SH-SY5Y (cell line): ENCODE data around the gene SCGB3A1.

Experiments used
- GATA2 ChIP-seq: IDR thresholded peaks from 2 replicates; pipeline ENCODE4 v1.6.1; 2011; ENCODE audit warnings: mild to moderate bottlenecking, low read depth, low read length
- GATA3 ChIP-seq: IDR thresholded peaks from 2 replicates; pipeline ENCODE4 v1.6.1; 2011; ENCODE audit warnings: low read depth, mild to moderate bottlenecking, low read length, moderate library complexity

Gene SCGB3A1

DNA sequence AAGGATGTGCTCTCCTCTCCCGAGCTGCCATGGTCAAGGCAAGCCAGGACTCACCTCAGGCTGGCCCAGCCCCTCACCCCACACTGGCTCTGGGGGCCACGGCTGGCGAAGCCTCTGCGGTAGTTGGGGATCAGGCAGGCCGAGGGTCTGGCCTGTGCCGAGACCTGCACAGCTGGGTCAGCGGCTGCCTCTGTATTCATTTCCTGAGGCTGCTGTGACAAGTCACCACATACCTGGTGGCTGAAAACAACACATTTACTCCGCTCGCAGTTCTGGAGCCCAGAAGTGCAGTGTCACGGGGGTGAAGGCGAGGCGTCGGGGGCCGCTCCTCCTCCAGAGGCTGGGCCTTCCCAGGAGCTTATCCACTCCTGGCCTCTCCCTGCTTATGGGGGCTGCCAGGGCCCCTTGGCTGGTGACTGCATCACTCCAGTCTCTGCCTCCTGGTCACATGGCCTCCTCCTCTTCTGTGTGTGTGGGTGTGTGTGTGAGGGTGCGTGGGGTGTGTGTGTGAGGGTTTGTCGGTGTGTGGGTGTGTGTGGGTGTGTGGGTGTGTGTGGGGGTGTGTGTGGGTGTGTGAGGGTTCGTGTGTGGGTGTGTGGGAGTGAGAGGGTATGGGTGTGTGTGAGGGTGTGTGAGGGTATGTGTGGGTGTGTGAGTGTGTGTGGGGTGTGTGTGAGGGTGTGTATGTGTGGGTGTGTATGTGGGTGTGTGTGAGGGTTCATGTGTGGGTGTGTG lies 3.2 kb upstream of the SCGB3A1 start:
- TF ChIP-seq GATA3 (no peak), GATA2 (no peak)

DNA sequence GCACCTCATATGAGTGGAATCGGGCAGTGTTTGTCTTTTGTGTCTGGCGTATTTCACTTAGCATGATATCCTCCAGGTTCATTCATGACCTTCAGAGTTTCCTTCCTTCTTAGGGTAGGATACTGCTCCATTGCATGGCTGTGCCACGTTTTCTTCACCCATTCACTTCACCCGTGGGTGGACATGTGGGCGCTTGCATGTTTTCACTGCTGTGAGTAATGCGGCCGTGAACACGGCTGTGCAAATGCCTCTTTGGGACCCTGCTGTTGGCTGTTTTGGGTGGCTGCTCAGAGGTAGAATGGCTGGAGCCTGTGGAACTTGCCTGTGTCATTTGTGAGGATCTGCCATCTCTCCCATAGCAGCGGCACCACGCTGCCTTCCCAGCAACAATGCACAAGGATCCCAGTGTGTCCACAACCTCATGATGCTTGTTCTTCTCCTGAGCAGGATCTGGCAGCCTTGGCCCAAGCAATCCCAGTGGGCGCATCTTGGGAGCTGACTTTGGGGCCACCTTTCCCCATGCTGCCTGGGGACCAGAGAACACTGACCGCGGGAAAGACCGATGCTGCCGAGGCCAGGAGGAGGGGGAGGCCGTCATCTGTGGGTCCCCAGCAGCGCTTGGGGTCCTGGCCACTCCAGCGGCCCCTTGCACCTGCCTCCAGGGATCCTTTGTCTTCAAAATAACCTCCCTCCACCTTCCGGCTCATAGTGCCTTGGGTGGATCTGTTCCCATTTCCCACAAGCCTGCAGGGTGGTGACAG lies 2.3 kb upstream of the SCGB3A1 start:
- TF ChIP-seq GATA2: no peak
- TF ChIP-seq GATA3: no peak

DNA sequence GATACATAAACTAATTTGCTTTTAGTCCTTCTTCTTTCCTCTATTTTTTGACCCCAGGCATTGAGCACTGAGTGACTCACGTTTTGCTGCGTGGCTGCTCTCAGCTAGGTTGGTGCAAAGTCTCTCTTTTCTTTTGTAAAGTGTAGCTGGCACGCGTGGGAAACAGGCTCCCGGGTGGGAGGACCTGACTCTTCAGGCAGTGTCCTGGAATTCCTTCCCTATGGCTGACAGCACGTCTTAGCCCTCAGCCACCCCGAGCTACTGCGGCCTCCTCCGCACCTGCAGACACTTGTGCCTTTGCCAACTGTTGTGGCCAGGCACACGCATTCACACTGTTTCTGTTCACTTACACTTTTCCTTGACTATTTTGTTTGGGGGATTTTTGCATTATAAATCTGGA lies 877 bp upstream of the SCGB3A1 start:
- TF ChIP-seq GATA2 (no peak), GATA3 (no peak)

DNA sequence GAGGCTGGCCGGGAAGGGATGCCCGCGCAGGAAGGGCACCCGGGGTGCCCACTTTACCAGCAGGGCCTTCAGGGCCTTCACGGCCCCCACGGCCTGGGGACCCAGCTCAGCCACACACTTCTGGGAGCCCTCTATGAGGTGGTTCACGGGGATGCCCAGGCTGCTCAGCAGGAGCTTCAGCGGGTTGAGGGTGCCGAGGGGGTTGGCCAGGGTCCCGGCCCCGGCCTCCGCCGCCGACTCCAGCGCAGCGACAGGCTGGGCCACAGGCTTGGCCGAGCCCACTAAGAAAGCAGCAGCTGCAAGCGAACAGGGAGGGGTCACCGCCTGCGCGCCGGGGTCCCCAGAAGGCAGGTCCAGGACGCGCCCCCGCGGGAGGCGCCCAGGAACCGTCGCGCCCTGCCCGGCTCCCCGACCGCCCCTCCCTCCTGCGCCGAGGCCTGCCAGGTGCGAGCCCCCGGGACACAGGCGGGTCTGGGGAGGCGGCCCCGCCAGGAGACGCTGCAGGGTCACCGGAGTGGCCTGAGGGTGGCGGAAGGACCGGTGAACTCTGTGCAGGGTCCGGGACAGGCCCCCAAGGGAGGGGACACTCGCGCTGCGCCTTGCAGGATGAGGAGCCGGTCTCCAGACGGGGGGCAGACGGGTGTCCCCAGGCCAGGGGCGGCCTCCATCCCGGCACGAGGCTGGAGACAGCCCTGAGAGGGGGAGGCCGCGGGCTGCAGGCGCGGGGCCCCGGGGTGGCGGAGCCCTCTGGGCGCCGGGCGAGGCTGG lies 572 bp downstream of the SCGB3A1 start:
- TF ChIP-seq GATA2 (no peak), GATA3 (no peak)

DNA sequence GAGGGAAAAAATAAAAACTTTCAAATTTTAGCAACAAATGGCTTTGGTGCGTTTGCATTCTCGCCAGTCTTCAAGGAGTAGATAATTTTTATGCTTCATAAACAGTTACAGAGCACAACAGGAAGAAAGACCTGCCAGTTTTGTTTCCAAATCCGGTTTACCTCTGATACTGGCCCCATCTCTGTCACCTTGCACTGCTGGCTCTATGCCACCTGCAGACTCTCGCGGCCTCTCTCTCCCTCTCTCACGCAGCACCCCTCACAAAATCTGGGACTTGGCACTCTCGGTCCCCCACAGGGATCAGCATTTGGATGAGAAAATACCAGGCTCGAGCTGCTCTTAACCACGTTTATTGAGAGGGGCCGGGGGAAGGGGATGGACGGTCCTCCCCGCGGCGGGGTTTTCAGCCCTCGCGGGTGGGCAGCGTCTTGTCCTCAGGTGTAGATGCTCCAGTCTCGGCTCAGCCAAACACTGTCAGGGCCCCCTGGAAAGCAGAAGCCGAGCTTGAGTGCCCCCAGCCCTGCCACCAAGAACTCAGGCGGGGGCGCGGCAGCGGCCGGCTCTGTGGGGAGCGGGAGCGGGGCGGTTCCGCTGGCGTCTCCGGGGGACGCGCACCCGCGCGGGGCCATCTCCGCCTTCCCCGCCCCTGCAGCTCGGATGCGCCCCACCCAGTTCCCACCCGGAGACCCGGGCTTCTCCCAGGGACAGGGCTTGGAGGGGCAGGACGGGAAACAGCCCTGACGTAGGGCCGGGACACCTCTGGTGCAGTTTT lies 1.3 kb downstream of the SCGB3A1 start:
- TF ChIP-seq GATA3: no peak
- no peak for TF ChIP-seq GATA2

DNA sequence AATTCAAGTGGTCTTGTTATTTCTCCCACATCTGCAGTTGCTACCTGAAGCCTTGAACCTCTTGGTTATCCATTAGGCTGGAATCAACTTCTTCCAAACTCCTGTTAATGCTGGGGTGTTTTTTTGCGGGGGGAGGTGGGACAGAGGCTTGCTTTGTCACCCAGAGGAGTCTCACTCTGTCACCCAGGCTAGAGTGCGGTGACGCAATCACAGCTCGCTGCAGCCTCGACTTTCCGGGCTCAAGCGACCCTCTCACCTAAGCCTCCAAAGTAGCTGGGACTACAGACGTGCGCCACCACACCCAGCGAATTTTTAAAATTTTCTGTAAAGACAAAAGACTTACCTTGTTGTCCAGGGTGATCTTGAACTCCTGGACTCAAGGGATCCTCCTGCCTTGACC lies 4.4 kb downstream of the SCGB3A1 start:
- TF ChIP-seq GATA2 (no peak), GATA3 (no peak)

DNA sequence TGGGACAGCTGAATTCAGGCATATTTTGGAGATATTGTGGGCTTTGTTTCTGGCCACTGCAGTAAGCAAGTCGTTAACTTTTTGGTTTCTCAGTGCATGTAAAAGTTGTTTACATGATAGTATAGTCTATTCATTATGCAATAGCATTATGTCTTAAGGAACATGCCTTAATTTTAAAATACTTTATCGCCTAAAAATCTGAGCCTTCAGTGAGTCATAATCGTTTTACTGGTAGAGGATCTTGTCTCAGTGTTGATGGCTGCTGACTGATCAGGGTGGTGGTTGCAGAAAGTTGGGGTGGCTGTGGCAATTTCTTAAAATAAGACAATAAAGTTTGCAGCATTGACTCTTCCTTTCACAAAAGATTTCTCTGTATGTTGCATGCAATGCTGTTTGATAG lies 5.1 kb downstream of the SCGB3A1 start:
- TF ChIP-seq GATA3 (no peak), GATA2 (no peak)

DNA sequence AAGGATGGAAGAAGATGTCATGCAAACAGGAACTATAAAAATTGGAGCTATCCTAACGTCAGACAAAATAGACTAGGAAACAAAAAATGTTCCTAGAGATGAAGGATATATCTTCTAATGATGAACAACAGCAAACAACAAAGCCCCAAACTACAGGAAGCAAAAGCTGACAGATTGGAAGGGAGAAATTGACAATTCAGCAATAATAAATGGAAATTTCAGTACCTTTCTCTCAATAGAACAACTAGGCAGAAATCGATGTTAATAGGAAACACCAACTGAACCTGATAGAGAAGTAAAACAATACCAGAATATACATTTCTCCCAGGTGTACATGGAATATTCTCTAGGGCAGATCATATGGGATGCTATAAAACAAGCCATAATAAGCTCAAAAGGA lies 7.6 kb downstream of the SCGB3A1 start:
- TF ChIP-seq GATA2 (no peak), GATA3 (no peak)

DNA sequence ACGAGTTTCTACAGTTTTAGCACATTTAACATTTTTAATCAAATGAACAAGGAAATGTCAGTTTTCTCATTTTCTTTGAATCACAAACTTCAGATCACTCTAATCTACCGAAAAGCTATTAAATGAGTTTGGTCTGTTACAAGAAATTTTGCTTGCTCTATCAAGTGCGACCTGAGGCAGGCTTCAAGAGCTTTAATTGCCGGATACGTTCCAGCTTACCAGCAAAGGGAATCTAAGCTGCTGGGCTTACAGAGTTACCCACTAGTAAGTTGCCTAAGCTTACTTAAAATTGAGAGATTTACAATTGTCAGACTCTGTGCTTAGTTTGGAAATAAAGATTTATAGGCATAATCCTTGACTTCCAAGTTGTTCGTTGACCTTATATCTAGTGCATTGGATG lies 10.6 kb downstream of the SCGB3A1 start:
- no peak for TF ChIP-seq GATA2
- no peak for TF ChIP-seq GATA3

DNA sequence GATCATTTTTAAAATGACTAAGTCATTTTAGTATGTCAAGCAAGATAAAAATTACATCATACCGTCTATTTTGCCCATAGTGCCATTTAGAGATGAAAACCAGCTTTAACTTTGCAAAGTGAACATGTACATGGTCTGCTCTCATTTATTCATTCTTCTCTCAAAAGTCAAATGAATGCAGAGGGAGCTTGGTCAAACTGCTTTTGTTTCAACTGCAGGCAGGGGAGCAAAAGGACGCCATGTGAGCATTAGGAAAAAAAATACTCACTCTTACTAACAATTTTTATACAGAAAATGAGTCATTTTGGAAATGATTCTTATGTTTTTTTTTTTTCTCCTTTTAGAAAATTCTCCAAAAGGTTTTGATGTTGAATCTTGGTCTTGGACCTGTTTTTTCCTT lies 15.7 kb downstream of the SCGB3A1 start:
- TF ChIP-seq GATA3 (no peak), GATA2 (no peak)

DNA sequence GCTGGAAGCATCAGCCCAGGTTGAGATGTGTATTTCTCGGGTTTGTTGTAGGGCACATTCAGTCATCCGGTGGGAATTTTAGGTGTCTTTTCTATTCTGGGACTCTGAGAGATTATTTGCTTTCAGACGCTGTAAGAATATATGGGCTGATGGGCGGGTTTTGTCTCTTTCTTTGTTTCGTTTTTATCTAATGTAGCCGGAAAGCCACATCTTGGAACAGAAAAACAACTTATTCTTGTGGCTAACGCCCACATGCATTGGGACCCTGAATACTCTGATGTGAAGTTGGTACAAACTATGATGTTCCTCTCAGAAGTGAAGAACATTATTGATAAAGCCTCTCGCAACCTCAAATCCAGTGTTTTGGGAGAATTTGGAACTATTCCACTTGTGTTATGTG lies 22.4 kb downstream of the SCGB3A1 start:
- TF ChIP-seq GATA2 (no peak), GATA3 (no peak)

DNA sequence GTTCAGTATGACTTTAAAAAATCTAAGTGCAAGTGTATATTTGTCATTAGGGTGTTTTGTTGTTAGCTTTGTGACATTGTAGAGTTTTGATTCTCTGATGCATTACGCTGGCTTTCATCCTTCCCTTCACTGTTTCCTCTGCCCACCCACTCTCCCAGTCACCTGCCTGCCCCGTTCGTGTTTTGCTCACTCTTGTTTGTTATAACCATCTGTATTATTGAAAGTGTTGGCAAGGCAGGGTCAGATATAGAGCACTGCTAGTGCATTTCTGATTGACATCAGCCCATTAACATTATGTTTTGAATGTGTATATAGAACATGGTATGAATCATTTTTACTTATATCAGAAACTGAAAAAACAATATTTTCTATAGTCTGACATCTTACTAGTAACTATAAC lies 27.3 kb downstream of the SCGB3A1 start:
- TF ChIP-seq GATA2 (no peak), GATA3 (no peak)

DNA sequence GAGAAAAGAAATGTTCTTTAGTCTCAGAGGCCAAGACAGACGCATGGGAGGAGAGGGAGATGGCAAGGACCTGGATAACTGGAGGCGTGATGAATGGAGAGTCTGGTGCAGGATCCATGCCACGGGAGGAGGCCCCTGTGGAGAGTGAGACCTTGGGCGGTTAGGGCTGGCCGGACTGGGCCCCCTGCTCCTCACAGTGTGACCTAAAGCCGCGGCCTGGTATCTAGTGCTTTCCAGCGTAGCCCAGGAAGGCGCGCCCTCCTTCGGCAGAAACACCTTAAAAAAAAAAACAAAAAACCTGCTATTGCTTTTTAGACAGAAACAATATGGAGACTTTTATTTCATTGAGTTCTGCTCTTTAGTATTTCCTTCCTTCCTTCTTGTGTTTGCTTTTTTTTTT lies 33.1 kb downstream of the SCGB3A1 start:
- TF ChIP-seq GATA2 (no peak), GATA3 (no peak)
